K562 (cell line): Measurements from ENCODE around the gene TTK. TPM values are rescaled to one million over a fixed set of nuclear protein-coding genes. Genes with fewer than 3 reads are reported as not detected.

Experiments used
- ATAC-seq: fragments of 200-7000 bp; cut with Tn5 transposase; 3 replicates; pipeline ENCODE4 v1.9.1; 2020; ENCODE audit warnings: moderate library complexity
- BruUV-seq: library from RNA; stranded (reverse); fragments of 400-500 nt; replicated peaks from 2 replicates; lab custom pipeline; 2021; lab: Mats Ljungman, UMichigan
- CTCF ChIA-PET: fragments of 300-600 bp; formaldehyde crosslinking; extraction: SDS; loops from one replicate; lab custom pipeline; 2021; ENCODE audit warnings: low intra/inter-chr PET ratio; lab: Yijun Ruan, JAX
- POLR2A ChIA-PET: fragments of 300-600, 350-650 bp; sonication (Branson Sonifier 250); formaldehyde crosslinking; extraction: SDS; loops from one replicate; lab custom pipeline; 2021; ENCODE audit warnings: antibody characterized with exemption, inconsistent platforms; lab: Yijun Ruan, JAX
- DNase-seq, 4 experiments: peaks; one replicate each; pipeline versions ENCODE4 v3.0.0 to v3.0.0-alpha.2; 2011 to 2018; ENCODE audit warnings: low spot score in 3 of 4, mixed read lengths in 3 of 4; ENCODE audit errors: extremely low read depth in 1 of 4
- FAIRE-seq: peaks from 2 replicates; lab custom pipeline; 2011; peaks lifted over from hg19 to GRCh38; lab: Jason Lieb, UNC
- H2AFZ ChIP-seq: 2 replicates; pipeline ENCODE4 v1.6.0; 2011; ENCODE audit warnings: low read depth, low read length, control low read depth, inconsistent platforms
- H3K27ac ChIP-seq: fragments of 200-600 bp; 3 replicates; pipeline ENCODE4 v1.8.0; 2011; ENCODE audit warnings: low read depth, mild to moderate bottlenecking, control low read depth, inconsistent platforms, low read length, moderate library complexity, mixed read lengths; ENCODE audit errors: extremely low read depth
- H3K27me3 ChIP-seq, 2 experiments: fragments of 300-600 bp in 1 of 2; 2 replicates in 1 of 2; 3 replicates in 1 of 2; pipeline versions ENCODE4 v1.6.0 to v1.8.0; 2011; ENCODE audit warnings: inconsistent platforms in 2 of 2, low read length in 2 of 2, mild to moderate bottlenecking in 1 of 2, mixed read lengths in 1 of 2, moderate library complexity in 1 of 2; ENCODE audit not compliant: control insufficient read depth in 2 of 2, insufficient read depth in 2 of 2
- H3K36me3 ChIP-seq: fragments of 300-600 bp; 3 replicates; pipeline ENCODE4 v1.8.0; 2011; ENCODE audit warnings: mild to moderate bottlenecking, low read length, inconsistent platforms; ENCODE audit not compliant: control insufficient read depth, insufficient read depth
- H3K4me1 ChIP-seq, 2 experiments: fragments of 200-600 bp in 1 of 2; replicated peaks in 1 of 2; 2 replicates in 1 of 2; 3 replicates in 1 of 2; pipeline versions ENCODE4 v1.5.1 to v1.8.0; 2011; ENCODE audit warnings: inconsistent platforms in 2 of 2, low read length in 2 of 2, mild to moderate bottlenecking in 1 of 2, mixed read lengths in 1 of 2, moderate library complexity in 1 of 2; ENCODE audit not compliant: control insufficient read depth in 2 of 2, insufficient read depth in 2 of 2
- H3K4me2 ChIP-seq: 2 replicates; pipeline ENCODE4 v1.6.1; 2011; ENCODE audit warnings: low read length, control low read depth, inconsistent platforms, mixed read lengths; ENCODE audit not compliant: insufficient read depth
- H3K4me3 ChIP-seq: fragments of 200-600 bp; sonication (generic), shearing (Covaris generic); 2 replicates; pipeline ENCODE4 v1.5.1; 2016; ENCODE audit warnings: control low read depth, inconsistent platforms
- H3K79me2 ChIP-seq: fragments of 200-600 bp; 3 replicates; pipeline ENCODE4 v1.8.0; 2011; ENCODE audit warnings: low read length, inconsistent platforms; ENCODE audit not compliant: control insufficient read depth, insufficient read depth
- H3K9ac ChIP-seq, 2 experiments: 2 replicates each; pipeline versions ENCODE4 v1.6.0 to v1.6.1; 2011; ENCODE audit warnings: low read depth in 2 of 2, low read length in 2 of 2, control low read depth in 1 of 2, inconsistent platforms in 1 of 2, mild to moderate bottlenecking in 1 of 2, mixed read lengths in 1 of 2; ENCODE audit not compliant: insufficient read depth in 1 of 2
- H3K9me1 ChIP-seq: one replicate; pipeline ENCODE4 v1.6.0; 2011; ENCODE audit warnings: inconsistent platforms, mild to moderate bottlenecking, low read length, moderate library complexity; ENCODE audit not compliant: control insufficient read depth, insufficient read depth
- H3K9me3 ChIP-seq: replicated peaks from 2 replicates; pipeline ENCODE4 v1.5.1; 2011; ENCODE audit warnings: low read depth, low read length, inconsistent platforms; ENCODE audit not compliant: control insufficient read depth, insufficient read depth
- H4K20me1 ChIP-seq: replicated peaks from 2 replicates; pipeline ENCODE4 v1.6.1; 2011; ENCODE audit warnings: low read length, inconsistent platforms, mixed read lengths; ENCODE audit not compliant: control insufficient read depth, insufficient read depth
- ARID3B ChIP-seq: fragments of 250-450 bp; sonication (Bioruptor Pico); IDR thresholded peaks from 2 replicates; pipeline ENCODE4 v1.4.0; 2020; ENCODE audit warnings: borderline replicate concordance
- CBX2 ChIP-seq: fragments of 200-600 bp; sonication (generic); IDR thresholded peaks from one replicate; pipeline ENCODE4 v1.6.1; 2012; ENCODE audit warnings: mild to moderate bottlenecking, low read length, inconsistent platforms; ENCODE audit not compliant: insufficient read depth, poor library complexity, severe bottlenecking
- CBX8 ChIP-seq: fragments of 200-600 bp; sonication (generic); IDR thresholded peaks from 2 replicates; pipeline ENCODE4 v1.6.1; 2012; ENCODE audit warnings: borderline replicate concordance, mixed run types, low read depth, mild to moderate bottlenecking, moderate library complexity, mixed read lengths, low read length, control low read depth, inconsistent platforms; ENCODE audit not compliant: poor library complexity, severe bottlenecking; ENCODE audit errors: extremely low read depth
- ERF ChIP-seq: fragments of 450-650 bp; formaldehyde crosslinking; IDR thresholded peaks from 2 replicates; pipeline ENCODE4 v1.4.0; 2020; ENCODE audit warnings: mild to moderate bottlenecking, mixed read lengths
- FOXJ2 ChIP-seq: fragments of 200-800 bp; sonication (Bioruptor generic); IDR thresholded peaks from 2 replicates; pipeline ENCODE4 v1.6.1; 2016; ENCODE audit warnings: missing genetic modification characterization, missing compliant biosample characterization
- FOXJ3 ChIP-seq: sonication (generic); formaldehyde crosslinking; IDR thresholded peaks from 2 replicates; pipeline ENCODE4 v1.4.0; 2020; ENCODE audit warnings: mild to moderate bottlenecking, missing genetic modification reagents
- GABPA ChIP-seq: fragments of 200-800 bp; sonication (Bioruptor generic); conservative IDR thresholded peaks from 2 replicates; pipeline ENCODE4 v1.6.1; 2016; ENCODE audit warnings: low read depth, missing genetic modification characterization, missing compliant biosample characterization
- PKNOX1 ChIP-seq: fragments of 450-650 bp; IDR thresholded peaks from 2 replicates; pipeline ENCODE4 v1.6.1; 2016
- SMAD1 ChIP-seq: fragments of 150-350 bp; IDR thresholded peaks from 2 replicates; pipeline ENCODE4 v1.6.1; 2014; ENCODE audit warnings: low read length, low read depth; ENCODE audit not compliant: partially characterized antibody
- ZBTB11 ChIP-seq, 3 experiments: fragments of 200-800 bp in 1 of 3; fragments of 250-450 bp in 1 of 3; fragments of 450-650 bp in 1 of 3; sonication (Bioruptor Pico) in 1 of 3; sonication (Bioruptor generic) in 1 of 3; formaldehyde crosslinking in 1 of 3; IDR thresholded peaks; 2 replicates each; pipeline versions ENCODE4 v1.6.1 to v1.8.0; 2016 to 2022; ENCODE audit warnings: mild to moderate bottlenecking in 2 of 3, missing genetic modification characterization in 2 of 3, missing compliant biosample characterization in 1 of 3, moderate library complexity in 1 of 3
- ZNF124 ChIP-seq: sonication (generic); formaldehyde crosslinking; IDR thresholded peaks from 2 replicates; pipeline ENCODE4 v1.8.1; 2022; ENCODE audit warnings: missing genetic modification reagents
- ZNF184 ChIP-seq: sonication (generic); formaldehyde crosslinking; IDR thresholded peaks from 2 replicates; pipeline ENCODE4 v1.5.0; 2020; ENCODE audit warnings: missing genetic modification reagents
- ZNF408 ChIP-seq: fragments of 250-450 bp; sonication (Bioruptor Pico); IDR thresholded peaks from 2 replicates; pipeline ENCODE4 v1.4.0; 2020; ENCODE audit warnings: low read depth, mild to moderate bottlenecking, moderate library complexity
- ZNF766 ChIP-seq: fragments of 200-800 bp; sonication (Bioruptor generic); conservative IDR thresholded peaks from 2 replicates; pipeline ENCODE4 v1.6.1; 2016; ENCODE audit warnings: missing genetic modification characterization, missing compliant biosample characterization
- in situ Hi-C: fragments of 300-500 bp; cut with MboI; formaldehyde crosslinking; loops from 4 replicates; pipeline ENCODE4 v1.15.0; 2018; ENCODE audit warnings: inconsistent platforms, mixed read lengths
- intact Hi-C: fragments of 100-400 bp; cut with micrococcal nuclease; formaldehyde crosslinking; loops from 2 replicates; pipeline ENCODE4 v1.14.2; 2022
- polyA plus RNA-seq, 8 experiments: library from polyadenylated mRNA; depleted of rRNA in 4 of 8; stranded (reverse) in 5 of 8; unstranded in 3 of 8; fragments of >200 nt; fragmentation: Nextera tagmentation in 2 of 8; fragmentation: Illumina TruSeq in 1 of 8; extraction: Ambion mirVana in 2 of 8; extraction: Trizol in 1 of 8; gene quantifications; 2 replicates each; pipeline versions ENCODE4 v1.2.1 to v1.2.3, GENCODE V29; 2011 to 2014; ENCODE audit warnings: inconsistent platforms in 1 of 8, missing spikeins in 1 of 8
- total RNA-seq, 7 experiments: library from RNA; depleted of rRNA in 6 of 7; stranded (reverse); fragments of >200 nt in 6 of 7; fragmentation: Illumina TruSeq in 2 of 7; extraction: Trizol in 2 of 7; gene quantifications; 2 replicates each; pipeline versions ENCODE4 v1.2.1 to v1.2.3, GENCODE V29; 2011 to 2021; ENCODE audit warnings: low replicate concordance in 1 of 7

Gene TTK
- total and polyA plus RNA-seq, 9 of the 15 experiments (the other 6 are each of a cell fraction or from before 2014, with no cell fraction given): 32.7 to 58.9 (median 52.8) TPM

GRCh38 chr6:79964607-79965081, 39.8 kb upstream of the TTK start (continued):
- no peak for TF ChIP-seq CBX8
- no peak for TF ChIP-seq ZNF184 (CRISPR knock-in tag)
- no peak for TF ChIP-seq FOXJ2 (tag)
- no peak for TF ChIP-seq FOXJ3 (CRISPR knock-in tag)
- TF ChIP-seq, all 486 proteins: peak for 0

- Histone ChIP-seq H3K27me3 (no peaks in the 10 kb centered on the region), H3K4me3 (no peak overlapping the region), H3K27ac (no peak overlapping the region), H3K9me1 (no peaks in the 10 kb centered on the region), H2AFZ (no peak overlapping the region), H3K79me2 (no peaks in the 10 kb centered on the region), H3K4me1 (no peaks in the 10 kb centered on the region), H3K4me2 (no peak overlapping the region), H3K9ac (no peak overlapping the region), H3K36me3 (no peaks in the 10 kb centered on the region), H3K9me3 (no peaks in the 10 kb centered on the region; the same call in 1 of the 2 replicates), H4K20me1 (no peaks in the 10 kb centered on the region)
- DNase-seq (no peak), ATAC-seq (no peak), FAIRE-seq (no peak)
- intact Hi-C loops (no loop called here), in situ Hi-C loops (loop anchor here (10.0 kb wide), 1 partner anchor 118 kb away; no protein-coding TSS in a partner anchor)
- CTCF ChIA-PET: no interaction called here
- BruUV-seq: no TSS peak
- POLR2A ChIA-PET: no interaction called here
- TF ChIP-seq GABPA (tag) (no peak), ZBTB11 (CRISPR knock-in tag; IDR thresholded peaks at IDR 0.05) (no peak), ZNF124 (CRISPR knock-in tag) (no peak), ARID3B (no peak), PKNOX1 (no peak), CBX2 (no peak), ERF (no peak), ZNF766 (no peak), ZNF408 (CRISPR knock-in tag) (no peak), SMAD1 (no peak)
Measured at GRCh38 chr6:79967178-79967577, 37.3 kb upstream of the TTK start.
